PFSK-1 (cell line): Measurements from ENCODE around the gene DDI2.

Experiments used
- FOXP2 ChIP-seq: optimal IDR thresholded peaks from 2 replicates; pipeline ENCODE3; 2011; ENCODE audit warnings: borderline replicate concordance, control low read depth, inconsistent platforms; ENCODE audit not compliant: insufficient read depth; ENCODE audit errors: extremely low read length, extremely low read depth
- POLR2AphosphoS5 ChIP-seq: IDR thresholded peaks from 2 replicates; pipeline ENCODE4 v1.6.1; 2012; ENCODE audit warnings: low read depth, mild to moderate bottlenecking, control low read depth, low read length, moderate library complexity
- SIN3A ChIP-seq: IDR thresholded peaks from 2 replicates; pipeline ENCODE4 v1.6.1; 2012; ENCODE audit warnings: mild to moderate bottlenecking, low read length, moderate library complexity, borderline replicate concordance; ENCODE audit not compliant: insufficient read depth
- TAF1 ChIP-seq: IDR thresholded peaks from 2 replicates; pipeline ENCODE4 v1.6.1; 2012; ENCODE audit warnings: low read length, control low read depth, borderline replicate concordance; ENCODE audit not compliant: insufficient read depth
- TF ChIP-seq, protein P1 (sequence below), 2 experiments: IDR thresholded peaks; 2 replicates each; pipeline versions ENCODE4 v1.6.1 to v1.8.0; 2011 to 2012; ENCODE audit warnings: low read depth in 2 of 2, low read length in 2 of 2, control low read depth in 1 of 2, inconsistent platforms in 1 of 2, mild to moderate bottlenecking in 1 of 2, moderate library complexity in 1 of 2; ENCODE audit not compliant: insufficient read depth in 1 of 2

DNA sequence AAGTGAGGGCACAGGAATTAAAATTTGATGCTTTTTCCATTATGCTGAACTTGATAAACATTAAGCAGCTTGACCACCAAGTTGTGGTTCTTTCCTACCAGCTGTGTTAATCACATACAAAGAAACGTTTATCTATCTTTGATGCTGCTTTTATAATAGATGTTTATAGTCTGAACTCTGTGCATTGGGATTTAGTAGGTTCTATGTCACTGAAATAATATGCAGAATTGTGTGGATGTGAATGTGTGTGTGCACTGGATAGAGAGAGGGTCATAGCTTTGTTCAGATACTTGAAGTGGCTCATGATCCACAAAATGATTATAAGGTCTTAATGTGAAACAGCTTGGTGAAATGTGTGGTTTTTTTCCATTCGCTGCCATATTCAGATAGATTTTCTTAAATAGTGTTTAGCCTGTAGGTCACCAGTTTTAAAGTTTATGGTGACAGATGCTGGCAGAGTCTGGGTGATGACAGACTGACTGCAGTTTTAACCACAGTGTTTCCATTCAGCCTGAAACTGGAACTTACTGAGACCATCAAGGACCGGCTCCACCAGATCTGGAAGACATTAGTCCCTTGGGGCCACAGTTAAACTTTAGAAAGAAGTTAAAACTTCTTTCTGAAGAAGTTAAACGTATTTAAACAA, 10.2 kb downstream of the DDI2 start:
- TF ChIP-seq, protein P1, sequence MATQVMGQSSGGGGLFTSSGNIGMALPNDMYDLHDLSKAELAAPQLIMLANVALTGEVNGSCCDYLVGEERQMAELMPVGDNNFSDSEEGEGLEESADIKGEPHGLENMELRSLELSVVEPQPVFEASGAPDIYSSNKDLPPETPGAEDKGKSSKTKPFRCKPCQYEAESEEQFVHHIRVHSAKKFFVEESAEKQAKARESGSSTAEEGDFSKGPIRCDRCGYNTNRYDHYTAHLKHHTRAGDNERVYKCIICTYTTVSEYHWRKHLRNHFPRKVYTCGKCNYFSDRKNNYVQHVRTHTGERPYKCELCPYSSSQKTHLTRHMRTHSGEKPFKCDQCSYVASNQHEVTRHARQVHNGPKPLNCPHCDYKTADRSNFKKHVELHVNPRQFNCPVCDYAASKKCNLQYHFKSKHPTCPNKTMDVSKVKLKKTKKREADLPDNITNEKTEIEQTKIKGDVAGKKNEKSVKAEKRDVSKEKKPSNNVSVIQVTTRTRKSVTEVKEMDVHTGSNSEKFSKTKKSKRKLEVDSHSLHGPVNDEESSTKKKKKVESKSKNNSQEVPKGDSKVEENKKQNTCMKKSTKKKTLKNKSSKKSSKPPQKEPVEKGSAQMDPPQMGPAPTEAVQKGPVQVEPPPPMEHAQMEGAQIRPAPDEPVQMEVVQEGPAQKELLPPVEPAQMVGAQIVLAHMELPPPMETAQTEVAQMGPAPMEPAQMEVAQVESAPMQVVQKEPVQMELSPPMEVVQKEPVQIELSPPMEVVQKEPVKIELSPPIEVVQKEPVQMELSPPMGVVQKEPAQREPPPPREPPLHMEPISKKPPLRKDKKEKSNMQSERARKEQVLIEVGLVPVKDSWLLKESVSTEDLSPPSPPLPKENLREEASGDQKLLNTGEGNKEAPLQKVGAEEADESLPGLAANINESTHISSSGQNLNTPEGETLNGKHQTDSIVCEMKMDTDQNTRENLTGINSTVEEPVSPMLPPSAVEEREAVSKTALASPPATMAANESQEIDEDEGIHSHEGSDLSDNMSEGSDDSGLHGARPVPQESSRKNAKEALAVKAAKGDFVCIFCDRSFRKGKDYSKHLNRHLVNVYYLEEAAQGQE (IDR thresholded peaks at IDR 0.05; ENCODE audit: insufficient read depth in 1 of 2, low read depth in 2 of 2, low read length in 2 of 2): no peak
- no peak for TF ChIP-seq POLR2AphosphoS5
- TF ChIP-seq SIN3A: no peak
- no peak for TF ChIP-seq TAF1
- TF ChIP-seq FOXP2: no peak
